NCI-H1092 (cell line): ENCODE data around the gene FXYD7.
"Not testable (repeated sequence)": the region's sequence is repeated elsewhere in the genome, so short reads cannot be mapped to it uniquely, and the experiment has no call there.

Experiments used
- DNase-seq: peaks from one replicate; lab custom pipeline; 2025; lab: John Stamatoyannopoulos, UW

Gene FXYD7

GRCh38 chr19:35144600-35145436 lies 1.8 kb downstream of the FXYD7 start:
- no peak for DNase-seq

GRCh38 chr19:35146746-35147459 lies 3.8 kb downstream of the FXYD7 start:
- DNase-seq, result no peak

GRCh38 chr19:35149463-35149862 lies 6.4 kb downstream of the FXYD7 start:
- DNase-seq, result no peak

GRCh38 chr19:35150445-35150844 lies 7.4 kb downstream of the FXYD7 start:
- no peak for DNase-seq

GRCh38 chr19:35151273-35152065 lies 8.4 kb downstream of the FXYD7 start:
- DNase-seq, result no peak

GRCh38 chr19:35153129-35153522 lies 10.1 kb downstream of the FXYD7 start:
- not testable (repeated sequence) for DNase-seq

- no peak for DNase-seq
These were observed 10.9 kb downstream of the FXYD7 start for GRCh38 chr19:35153701-35154524.

GRCh38 chr19:35154525-35155406 lies 11.7 kb downstream of the FXYD7 start, which contains the start of gene FXYD5:
Gene FXYD5 (plus strand): TSS chr19:35154735. CDS start chr19:35155551, 816 bp downstream.
- DNase-seq, result no peak

- DNase-seq, result no peak
These were observed 12.4 kb downstream of the FXYD7 start for GRCh38 chr19:35155441-35155840.

GRCh38 chr19:35155981-35156672 lies 13.1 kb downstream of the FXYD7 start:
- no peak for DNase-seq

GRCh38 chr19:35156673-35157014 lies 13.6 kb downstream of the FXYD7 start:
- no peak for DNase-seq

- DNase-seq, result no peak
These were observed 14.4 kb downstream of the FXYD7 start for GRCh38 chr19:35157431-35157830.

GRCh38 chr19:35159606-35160005 lies 16.6 kb downstream of the FXYD7 start:
- no peak for DNase-seq

GRCh38 chr19:35160629-35161433 lies 17.8 kb downstream of the FXYD7 start:
- DNase-seq, result no peak

GRCh38 chr19:35161434-35161743 lies 18.3 kb downstream of the FXYD7 start:
- no peak for DNase-seq

- DNase-seq, result no peak
These were observed 19.6 kb downstream of the FXYD7 start for GRCh38 chr19:35162471-35163326.

- no peak for DNase-seq
These were observed 21.4 kb downstream of the FXYD7 start for GRCh38 chr19:35164418-35164817.
